Measurements from ENCODE around the gene OTOP2.

OTOP2 gene, protein sequence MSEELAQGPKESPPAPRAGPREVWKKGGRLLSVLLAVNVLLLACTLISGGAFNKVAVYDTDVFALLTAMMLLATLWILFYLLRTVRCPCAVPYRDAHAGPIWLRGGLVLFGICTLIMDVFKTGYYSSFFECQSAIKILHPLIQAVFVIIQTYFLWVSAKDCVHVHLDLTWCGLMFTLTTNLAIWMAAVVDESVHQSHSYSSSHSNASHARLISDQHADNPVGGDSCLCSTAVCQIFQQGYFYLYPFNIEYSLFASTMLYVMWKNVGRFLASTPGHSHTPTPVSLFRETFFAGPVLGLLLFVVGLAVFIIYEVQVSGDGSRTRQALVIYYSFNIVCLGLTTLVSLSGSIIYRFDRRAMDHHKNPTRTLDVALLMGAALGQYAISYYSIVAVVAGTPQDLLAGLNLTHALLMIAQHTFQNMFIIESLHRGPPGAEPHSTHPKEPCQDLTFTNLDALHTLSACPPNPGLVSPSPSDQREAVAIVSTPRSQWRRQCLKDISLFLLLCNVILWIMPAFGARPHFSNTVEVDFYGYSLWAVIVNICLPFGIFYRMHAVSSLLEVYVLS

DNA sequence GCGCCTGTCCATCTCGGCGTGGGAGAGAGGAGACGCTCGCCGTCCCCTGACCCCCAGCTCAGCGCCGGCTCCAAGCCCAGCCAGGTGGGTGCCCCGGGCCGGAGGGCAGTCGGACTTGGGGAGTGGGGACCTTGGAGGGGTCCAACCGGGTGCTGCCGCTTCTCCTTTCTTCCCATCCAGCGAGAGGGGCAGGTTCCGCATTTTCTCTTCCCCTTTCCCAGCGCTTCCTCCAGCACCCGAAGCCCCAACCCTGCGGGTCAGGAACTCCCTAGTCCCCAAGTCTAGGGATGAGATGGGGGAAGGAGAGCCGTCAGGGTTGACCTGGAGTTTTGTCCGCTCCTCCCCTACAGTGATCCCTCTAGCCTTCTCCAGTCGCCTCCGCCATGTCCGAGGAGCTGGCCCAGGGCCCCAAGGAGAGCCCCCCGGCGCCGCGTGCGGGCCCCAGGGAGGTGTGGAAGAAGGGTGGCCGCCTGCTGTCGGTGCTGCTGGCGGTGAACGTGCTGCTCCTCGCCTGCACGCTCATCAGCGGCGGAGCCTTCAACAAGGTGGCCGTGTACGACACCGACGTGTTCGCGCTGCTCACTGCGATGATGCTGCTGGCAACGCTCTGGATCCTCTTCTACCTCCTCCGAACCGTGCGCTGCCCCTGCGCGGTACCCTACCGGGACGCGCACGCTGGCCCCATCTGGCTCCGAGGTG lies at the start of gene OTOP2:
TSS of gene OTOP2 (plus strand) at position 24 of the 699 bp plus-strand sequence. CDS start at position 384, 360 bp downstream.
- peak in 3 of 14 donors; percentile 2 to 14 (median 6) for DNase-seq

DNA sequence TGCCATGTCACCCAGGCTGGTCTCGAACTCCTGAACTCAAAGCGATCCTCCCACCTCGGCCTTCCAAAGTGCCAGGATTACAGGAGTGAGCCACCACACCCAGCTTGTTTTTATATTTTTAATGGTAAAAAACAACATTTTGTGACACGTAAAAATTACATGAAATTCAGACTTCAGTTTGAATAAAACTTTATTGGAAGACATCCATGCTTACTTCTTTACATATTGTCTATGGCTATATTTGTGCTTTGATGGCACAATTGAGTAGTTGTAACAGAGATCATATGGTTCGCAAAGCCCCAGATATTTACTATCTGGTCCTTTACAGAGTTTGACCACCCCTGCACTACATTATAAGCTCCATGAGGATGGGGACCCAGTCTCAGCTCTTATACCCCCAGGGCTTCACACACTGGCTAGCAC lies 49.4 kb upstream of the OTOP2 start:
- no peak for DNase-seq

DNA sequence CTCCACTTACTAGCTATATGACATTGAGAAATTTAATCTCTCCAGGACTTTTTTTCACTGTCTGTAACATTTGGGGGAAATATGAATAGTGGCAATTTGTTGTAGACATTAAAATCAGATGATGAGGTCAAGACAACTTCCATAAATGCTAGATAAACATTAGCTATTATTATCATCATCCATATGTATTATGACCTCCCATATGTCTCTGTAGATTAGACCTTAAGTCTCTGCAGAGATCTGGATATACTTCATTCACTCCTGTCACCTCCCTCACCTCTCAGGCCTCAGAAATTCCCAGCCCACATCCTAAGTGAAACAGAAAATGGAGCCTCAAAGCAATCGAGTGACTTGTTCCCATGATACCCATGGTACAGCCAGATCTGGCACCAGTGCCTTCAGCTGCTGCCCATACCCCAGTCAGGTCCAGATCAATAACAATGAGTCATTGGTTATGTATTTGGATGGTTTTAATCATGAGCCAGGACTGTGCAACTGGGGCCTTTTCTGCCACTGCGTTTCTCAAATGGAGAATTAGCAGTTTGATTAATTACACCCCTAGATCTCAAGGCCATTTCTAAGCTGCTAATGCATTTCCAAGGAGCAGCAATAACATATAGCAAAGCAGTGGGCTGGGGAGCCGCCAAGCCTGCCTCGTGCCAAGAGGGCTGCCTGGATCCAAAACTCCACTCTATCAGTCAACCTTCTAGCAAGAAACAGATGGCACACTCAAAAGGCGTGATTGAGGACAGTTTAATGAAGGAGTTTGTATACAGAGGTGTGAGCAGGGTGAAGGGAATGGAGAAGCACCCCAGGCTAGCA lies 48.7 kb upstream of the OTOP2 start:
- DNase-seq = no peak

DNA sequence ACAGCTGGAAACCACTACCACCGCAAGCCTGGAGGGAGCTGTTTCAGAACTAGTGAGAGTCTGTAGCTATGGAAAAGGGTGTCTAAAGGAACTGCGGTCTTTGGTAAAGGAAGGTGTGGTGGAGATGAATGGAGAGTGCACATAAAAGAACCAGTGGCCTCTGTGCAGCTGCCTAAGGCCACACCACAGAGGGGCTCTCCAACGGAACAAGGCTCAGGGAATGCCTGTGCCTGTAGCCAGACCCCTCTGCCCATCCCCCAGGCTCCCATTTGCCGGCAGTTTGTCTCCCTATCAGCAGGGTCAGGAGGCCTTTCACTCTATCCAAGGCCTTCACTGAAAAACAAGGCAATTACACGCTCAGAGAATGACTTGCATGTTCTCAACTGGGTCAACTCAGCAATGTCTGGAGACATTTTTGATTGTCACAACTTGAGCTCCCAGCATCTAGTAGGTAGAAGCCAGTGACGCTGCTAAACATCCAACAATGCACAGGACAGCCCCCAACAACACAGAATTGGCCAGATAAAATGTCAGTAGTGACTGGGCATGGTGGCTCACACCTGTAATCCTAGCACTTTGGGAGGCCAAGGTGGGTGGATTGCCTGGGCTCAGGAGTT lies 48.0 kb upstream of the OTOP2 start:
- no peak for DNase-seq

DNA sequence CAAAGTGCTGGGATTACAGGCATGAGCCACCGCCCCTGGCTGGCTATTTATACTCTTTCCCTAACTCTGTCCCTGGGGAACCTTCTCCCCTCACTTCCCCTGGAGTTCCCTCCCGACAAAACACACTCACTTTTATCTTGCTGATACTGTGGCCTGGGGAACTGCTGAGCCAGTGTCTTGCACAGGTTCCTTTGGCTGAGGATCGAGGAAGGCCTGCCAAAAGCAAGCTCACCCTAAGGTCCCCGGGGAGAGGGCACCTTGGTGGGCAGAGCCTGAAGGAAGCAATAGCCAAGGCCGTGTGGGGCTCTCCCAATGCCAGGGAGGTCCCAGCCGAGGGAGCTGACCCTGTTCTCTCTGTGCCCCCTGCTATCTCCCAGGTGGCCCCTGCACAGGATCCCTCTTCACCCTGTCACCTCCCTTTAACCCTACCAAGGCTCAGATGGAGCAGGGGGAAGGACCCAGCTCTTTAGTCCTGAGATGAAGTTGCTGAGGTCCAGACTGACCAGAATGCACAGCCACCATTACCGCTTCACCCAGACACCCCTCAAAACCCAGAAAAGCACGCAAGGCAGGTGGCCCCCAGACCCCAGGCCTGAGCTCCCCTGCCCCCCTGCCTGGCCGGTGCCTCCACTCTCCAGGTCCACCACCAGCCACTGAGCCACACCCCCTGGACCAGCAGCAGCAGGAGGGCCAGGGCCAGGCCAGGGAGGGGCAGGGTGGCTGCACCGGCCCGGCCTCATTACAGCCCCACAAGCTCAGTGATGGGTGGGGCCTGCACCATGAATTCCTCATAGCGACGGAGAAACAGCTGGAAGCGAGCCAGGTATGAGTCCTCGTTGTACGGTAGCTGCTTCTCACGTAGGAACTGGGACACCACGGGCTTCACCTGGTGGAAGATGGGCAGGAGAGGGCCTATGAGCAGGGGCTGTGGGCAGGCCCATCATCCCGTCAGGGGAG lies 46.2 kb upstream of the OTOP2 start:
- no peak for DNase-seq

DNA sequence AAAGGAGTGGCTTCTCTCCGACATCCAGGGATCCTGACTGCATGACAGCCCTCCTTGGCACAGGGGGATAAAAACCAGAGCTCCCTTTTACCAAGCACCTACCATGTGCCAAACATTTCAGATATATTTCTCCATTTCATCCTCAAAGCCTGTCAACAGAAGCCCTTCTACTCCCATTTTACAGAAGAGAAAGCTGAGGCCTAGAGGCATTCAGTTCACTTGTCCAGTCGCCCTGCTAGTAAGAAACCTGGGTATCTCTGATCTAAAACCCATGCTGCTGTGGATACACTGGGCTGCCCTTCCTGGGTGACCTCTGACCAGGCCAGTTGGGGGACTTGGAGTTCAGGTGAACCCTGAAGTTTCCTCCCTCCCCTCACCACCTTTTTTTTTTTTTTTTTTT lies 45.4 kb upstream of the OTOP2 start:
- DNase-seq = no peak

DNA sequence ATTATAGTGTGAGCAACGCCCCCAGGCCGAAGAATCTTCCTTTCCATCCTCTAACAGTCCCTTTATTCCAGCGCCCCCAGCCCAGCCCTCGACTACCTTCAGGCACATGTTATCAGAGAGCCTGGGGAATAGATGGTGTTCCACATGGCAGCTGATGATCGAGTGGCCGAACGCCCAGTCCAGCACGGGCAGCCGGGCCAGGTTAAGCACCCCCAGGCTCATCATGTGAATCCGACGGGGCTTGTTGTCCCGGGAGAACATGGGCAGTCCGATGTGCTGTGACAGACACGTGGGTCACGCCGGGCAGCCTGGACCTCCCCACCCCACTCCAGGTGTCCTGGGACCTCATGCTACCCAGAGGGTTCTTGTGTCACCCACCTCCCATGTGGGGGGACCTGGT lies 44.8 kb upstream of the OTOP2 start:
- DNase-seq = no peak

DNA sequence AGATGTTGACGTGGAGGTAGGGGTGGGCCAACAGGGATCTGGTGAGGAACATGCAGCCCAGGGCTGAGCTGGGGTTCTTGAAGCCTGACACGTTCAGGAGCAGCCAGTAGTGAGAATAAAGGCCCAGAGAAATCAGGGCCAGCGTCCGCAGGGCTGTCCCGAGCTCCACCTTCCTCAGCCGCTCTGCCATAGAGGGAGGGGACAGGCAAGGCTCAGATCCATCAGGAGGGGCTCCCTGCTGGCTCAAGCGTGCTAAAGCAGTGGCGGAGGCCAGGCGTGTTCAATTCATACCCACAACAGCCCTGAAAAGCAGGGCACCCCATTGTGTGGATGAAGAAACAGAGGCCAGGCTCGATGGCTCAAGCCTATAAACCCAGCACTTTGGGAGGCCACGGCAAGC lies 43.0 kb upstream of the OTOP2 start:
- no peak for DNase-seq

DNA sequence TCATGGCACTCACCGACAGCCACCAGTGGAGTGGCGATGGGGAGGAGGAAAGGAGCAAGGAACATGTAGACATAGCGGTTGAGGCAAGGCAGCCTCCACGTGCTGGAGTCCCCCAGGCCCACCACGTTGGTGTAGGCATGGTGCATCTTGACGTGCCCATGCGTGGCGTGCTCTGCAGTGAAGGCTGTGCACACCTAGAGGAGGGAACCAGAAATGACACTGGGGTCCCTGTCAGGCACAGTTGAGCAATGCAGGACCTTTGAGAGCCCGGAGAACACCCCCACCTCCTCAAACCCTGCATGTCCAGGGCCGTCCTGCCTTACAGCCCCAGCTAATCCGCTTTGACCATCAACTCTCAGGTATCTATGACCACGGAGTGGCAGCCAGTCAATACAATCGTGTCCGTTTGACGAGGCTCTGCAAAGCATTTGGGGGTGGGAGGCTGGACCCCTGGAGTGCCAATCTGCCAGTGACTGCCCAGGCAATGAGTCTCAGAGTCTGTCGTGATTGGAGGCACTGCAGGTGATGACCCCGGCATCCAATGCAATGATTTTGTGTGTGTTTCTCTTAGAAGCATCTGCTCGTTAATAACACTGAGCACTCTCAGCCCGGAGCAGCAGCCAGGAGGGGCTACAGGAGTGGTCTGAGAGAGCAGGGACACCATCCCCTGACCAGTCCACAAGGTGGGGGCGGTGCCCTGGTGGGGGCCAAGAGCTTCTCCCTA lies 41.4 kb upstream of the OTOP2 start:
- no peak for DNase-seq

DNA sequence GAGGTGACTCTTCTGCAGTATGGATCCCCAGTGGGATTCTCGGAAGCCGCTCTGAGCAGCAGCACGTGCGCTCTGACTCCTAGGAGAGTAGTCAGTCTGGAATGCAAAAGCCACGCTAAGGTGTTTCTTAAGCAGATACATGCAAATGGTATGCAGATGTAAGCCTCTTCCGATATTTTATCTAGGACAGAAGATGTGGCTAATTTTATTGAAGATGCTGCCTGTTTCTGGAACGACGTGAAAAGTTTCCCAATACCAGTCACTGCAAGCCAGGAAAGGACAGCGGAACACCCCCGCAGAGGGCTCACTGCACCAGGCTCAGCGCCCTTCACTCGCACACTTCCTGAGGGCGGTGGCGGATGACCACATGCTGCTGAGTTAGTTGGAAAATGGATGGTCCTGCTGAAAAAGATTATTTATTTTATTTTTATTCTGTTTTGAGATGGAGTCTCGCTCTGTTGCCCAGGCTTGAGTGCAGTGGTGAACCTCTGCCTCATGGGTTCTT lies 40.8 kb upstream of the OTOP2 start:
- DNase-seq = no peak

DNA sequence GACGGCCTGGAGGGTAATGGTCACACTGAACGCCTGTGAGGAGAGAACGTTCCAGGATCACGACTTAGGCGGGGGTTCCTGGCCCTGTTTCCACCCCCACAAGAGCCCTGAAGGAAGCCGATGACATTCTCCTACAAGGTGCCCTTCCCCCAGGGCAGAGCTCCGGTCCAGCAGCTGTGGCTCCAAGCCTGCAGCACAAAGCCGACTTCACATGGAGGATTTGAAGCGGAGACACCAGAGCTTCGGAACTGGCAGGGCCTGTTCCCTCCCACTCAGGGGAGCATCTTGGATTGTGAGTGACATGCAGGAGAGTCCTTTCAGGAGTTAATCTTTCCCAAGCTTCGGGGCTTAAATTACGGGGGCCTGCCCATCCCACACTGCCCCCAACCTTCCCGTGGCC lies 35.6 kb upstream of the OTOP2 start:
- DNase-seq = no peak

DNA sequence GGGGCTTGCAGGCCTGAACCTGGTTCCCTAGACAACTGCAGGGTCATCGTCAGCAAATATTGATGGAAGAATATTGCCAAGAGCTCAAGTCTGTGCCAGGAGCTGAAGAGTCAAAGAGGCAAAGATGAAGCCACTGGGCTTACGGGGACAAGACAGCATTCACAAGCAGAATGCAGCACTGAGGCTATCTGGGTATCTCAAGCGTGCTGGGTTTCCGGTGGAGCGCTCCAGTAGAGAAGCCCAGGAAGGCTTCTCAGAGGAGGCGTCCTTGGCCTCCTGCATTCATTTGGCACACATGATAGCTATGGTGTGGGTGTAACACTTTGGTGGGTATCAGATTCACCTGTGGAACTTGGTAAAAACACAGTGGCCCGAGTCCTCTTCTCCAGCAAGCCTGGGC lies 33.5 kb upstream of the OTOP2 start:
- DNase-seq = no peak

DNA sequence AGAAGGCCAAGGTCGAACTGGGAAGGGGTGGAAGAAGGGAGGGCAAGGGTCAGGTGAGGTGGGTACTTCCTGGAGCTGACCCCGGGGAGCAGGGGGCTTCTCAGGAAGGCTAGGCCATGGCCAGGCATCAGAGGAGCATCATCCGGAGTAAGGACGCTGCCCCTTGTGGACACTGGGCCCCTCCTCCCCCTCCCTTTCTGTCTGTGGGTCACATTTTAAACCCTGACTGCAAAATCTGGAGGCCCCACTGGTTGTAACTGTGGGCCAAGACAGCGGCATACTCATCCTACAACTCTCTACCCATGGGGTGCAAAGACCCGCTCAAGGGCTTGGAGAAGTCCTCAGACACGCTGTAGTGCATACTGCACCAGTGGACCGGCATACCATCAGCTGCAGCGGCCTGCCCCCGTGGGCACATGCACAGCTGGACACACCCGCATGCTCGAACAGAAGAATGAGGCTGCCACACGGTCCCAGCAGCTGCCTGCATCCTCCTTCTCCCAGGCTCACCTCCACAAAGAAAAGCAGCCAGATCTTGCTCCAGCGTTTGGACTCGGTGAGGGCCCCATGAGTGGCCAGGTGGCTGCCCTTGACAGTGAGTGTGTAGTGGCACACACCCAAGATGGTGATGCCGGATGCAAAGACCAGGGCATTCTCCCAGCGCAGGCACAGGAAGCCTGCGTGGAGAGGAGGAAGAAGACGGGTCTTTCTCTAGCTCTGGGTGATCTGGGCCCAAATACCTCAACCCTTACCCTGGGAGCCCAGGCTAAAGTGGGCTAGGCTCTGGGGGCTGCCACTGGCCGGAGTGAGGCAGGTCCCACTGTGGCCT lies 31.8 kb upstream of the OTOP2 start:
- peak in 1 of 14 donors; percentile 74 for DNase-seq

DNA sequence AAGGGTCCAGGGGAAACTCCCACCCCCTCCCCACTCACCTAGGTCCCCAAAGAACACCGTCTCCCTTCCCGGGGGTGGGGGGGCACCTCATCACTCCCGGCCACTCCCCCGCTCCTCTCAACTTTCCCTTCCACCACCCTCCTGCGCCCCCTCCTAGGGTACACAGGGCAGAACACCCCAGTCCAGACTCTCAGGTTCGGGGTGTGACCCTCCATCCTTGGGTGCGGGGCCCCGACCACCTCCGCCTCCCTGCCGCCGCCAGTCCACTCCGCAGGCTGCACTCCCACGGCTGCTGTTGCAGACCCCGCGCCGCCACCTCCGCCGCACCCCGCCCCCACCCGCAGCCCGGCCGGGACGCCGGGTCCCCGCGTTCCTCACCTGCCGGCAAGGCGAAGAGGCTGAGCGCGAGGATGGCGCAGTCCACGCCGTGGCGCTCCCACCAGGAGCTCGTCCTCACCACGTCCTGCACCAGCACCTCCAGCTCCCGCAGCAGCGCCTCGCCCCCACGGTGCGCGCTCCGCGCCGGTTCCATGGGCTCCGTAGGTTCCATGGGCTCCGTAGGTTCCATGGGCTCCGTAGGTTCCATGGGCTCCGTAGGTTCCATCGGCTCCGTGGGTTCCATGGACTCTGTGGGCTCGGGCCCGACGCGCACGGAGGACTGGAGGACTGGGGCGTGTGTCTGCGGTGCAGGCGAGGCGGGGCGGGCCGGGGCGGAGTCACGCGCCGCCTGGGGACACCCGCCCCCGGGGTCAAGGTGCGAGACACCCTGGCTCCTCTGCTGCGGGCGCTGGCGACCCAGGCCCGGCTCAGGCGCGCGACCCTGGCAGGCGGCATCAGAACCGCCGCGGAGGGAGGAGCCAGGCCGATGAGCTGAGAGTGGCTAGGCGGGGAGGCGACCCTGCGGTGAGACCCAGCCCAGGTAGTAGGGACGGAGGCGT lies 30.8 kb upstream of the OTOP2 start, which contains the start of gene FADS6:
TSS of gene FADS6 (minus strand) at position 660 of the 938 bp plus-strand sequence. CDS start at position 622, 38 bp downstream.
- peak in 1 of 14 donors; percentile 36 for DNase-seq

DNA sequence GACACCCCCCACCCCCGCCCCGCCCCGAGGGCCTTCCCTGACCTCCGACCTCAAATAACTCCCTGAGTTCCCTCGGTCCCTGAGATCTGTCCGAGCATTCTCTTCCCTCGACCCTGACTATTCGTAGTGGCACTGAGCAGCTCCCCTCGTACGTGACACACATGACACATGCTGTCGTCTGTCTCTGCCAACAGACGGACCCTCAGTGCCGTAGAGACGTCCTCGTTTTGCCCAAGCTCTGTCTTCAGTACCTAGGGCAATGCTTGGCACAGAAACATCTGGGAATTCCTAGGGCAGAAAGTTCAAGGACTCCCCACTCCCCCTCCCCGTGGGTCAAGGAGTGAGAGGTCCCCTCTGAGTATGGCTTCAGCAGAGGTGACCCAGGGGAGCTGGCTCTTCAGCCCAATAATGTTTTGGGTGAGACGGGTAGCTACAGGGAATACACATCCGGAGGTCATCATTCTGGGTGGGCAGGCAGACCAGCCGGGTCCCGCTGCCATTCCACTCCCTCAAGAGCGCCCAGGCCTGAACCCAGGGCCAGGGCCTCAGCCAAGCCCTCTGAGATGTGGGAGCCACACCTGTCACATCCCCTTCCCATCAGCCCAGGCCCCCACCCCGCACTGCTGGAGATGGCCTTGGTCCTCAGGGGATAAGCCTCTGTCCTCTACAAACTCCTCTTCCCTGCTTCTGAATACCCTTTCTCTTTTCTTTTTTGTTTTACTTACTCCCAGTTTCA lies 30.0 kb upstream of the OTOP2 start:
- no peak for DNase-seq

DNA sequence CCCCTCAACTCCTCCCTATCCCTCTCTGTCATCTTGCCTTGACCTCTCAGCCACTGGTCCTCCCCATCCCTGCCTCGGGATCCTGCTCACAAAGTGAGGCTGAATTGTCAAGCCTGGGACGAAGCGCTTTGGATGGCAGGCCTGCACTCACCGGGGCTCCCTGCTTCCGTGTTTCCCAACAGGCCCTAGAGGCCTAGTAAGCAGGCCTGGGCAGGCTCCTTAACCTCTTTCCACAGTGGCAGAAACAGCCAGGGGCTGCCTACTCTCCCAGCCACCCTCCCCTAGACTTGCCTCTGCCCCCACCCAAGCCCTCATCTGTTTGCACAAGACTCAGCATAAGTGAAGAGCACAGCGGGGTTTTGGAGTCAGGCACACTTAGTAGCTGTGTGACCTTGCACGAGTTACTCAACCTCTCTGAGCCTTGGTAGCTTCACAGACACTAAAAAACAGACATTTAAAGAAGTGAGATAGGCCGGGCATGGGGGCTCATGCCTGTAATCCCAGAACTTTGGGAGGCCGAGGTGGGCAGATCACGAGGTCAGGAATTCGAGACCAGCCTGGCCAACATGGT lies 25.6 kb upstream of the OTOP2 start:
- no peak for DNase-seq

DNA sequence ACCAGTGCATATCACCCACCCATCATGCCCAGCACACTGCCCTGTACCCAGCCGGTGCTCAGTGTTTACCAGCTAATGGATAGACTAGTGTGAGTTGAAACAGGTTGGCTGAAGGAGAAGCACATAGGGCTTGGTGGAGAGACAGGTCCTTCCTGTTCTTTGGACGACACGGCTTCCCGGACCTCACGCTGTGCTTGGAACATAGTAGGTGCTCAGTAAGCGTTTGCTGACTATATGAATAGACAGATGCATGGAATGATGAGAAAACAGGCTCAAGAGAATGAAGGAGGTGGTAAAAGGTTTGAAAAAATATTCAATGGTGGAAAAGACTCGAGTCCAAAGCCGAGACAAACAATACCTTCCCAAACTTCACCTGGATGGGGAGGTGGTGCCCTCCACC lies 23.9 kb upstream of the OTOP2 start:
- no peak for DNase-seq
